ENCODE data around the gene GCSAML. TPM values are rescaled to one million over a fixed set of nuclear protein-coding genes. Genes with fewer than 3 reads are reported as not detected.

Gene GCSAML
- total RNA-seq = not detected in 2 replicates

GRCh38 chr1:247548769-247549182, at the start of gene GCSAML:
Gene GCSAML, plus strand, starts transcription at chr1:247549134. Its CDS starts 58 bp downstream, at chr1:247549192.

DNA sequence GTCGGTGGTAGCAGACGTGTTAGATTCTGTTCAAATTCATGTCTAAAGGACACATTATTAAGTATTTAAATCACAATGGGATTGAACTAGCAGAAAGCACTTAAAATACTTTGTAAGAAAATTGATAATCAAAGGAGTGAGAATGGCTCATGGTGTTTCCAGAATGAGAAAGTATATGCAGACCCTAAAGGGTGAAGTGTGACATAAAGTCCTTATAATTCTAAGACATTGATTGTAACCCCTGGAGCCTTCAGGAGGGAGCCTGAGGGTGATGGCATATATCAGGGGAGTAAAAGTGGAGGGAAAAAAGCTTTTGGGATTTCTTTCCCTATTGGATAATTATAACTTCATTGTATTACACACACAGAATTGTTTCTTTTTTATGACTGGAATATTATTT, 12.6 kb upstream of the GCSAML start, which contains the start of gene OR2C3:
Gene OR2C3 (minus strand): TSS at position 101 of the 400 bp plus-strand sequence. CDS start 3,929 bp downstream, outside the sequence.

DNA sequence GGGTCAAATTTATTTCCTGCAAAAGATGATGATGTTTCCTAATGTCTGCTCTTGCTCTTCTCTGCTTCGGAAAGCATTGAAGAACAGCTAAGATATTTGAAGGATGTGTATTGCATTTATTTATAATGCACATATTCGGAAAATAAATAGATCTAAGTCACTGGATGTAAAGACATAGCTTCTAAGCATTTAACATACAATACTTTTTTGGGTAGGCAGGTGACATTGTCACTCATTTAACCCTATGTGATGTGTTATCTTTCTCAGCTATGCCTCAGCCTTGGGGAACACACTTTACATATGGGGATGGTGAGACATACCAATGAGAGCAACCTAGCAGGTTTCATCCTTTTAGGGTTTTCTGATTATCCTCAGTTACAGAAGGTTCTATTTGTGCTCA, 39.1 kb downstream of the GCSAML start, which contains the start of gene OR2G2:
Gene OR2G2 (plus strand): TSS at position 301 of the 400 bp plus-strand sequence. CDS start 0 bp downstream, at position 301.

GRCh38 chr1:247605286-247605685, 56.4 kb downstream of the GCSAML start, which contains the start of gene OR2G3:
Gene OR2G3, plus strand, starts transcription at chr1:247605586. Its CDS starts 0 bp downstream, at chr1:247605586.

Other genes with a start within 250 kb of the GCSAML start
- gene ZNF496, start 217.3 kb upstream of the GCSAML start, total RNA-seq = 8.2 and 10.4 TPM in 2 replicates
- gene NLRP3, start 133.0 kb upstream of the GCSAML start, total RNA-seq = 0.19 TPM in 1 of 2 replicates, not detected in the other
- gene OR2B11, start 91.0 kb upstream of the GCSAML start, total RNA-seq = not detected in 2 replicates
- not detected in 2 replicates for gene OR2C3, start 12.7 kb upstream of the GCSAML start, total RNA-seq
- not detected in 2 replicates for gene OR2G2, start 39.2 kb downstream of the GCSAML start, total RNA-seq
- not detected in 2 replicates for gene OR2G3, start 56.5 kb downstream of the GCSAML start, total RNA-seq
- not detected in 2 replicates for gene OR13G1, start 130.6 kb downstream of the GCSAML start, total RNA-seq
- gene OR6F1, start 167.5 kb downstream of the GCSAML start, total RNA-seq = not detected in 2 replicates
- not detected in 2 replicates for gene OR14K1, start 189.5 kb downstream of the GCSAML start, total RNA-seq
- not detected in 2 replicates for gene OR14A2, start 199.0 kb downstream of the GCSAML start, total RNA-seq
- not detected in 2 replicates for gene OR1C1, start 211.4 kb downstream of the GCSAML start, total RNA-seq